PFSK-1 (cell line): ENCODE measurements around the gene ABRACL.

Experiments used
- FOXP2 ChIP-seq: optimal IDR thresholded peaks from 2 replicates; pipeline ENCODE3; 2011; ENCODE audit warnings: borderline replicate concordance, control low read depth, inconsistent platforms; ENCODE audit not compliant: insufficient read depth; ENCODE audit errors: extremely low read length, extremely low read depth
- POLR2AphosphoS5 ChIP-seq: IDR thresholded peaks from 2 replicates; pipeline ENCODE4 v1.6.1; 2012; ENCODE audit warnings: low read depth, mild to moderate bottlenecking, control low read depth, low read length, moderate library complexity
- SIN3A ChIP-seq: IDR thresholded peaks from 2 replicates; pipeline ENCODE4 v1.6.1; 2012; ENCODE audit warnings: mild to moderate bottlenecking, low read length, moderate library complexity, borderline replicate concordance; ENCODE audit not compliant: insufficient read depth
- TAF1 ChIP-seq: IDR thresholded peaks from 2 replicates; pipeline ENCODE4 v1.6.1; 2012; ENCODE audit warnings: low read length, control low read depth, borderline replicate concordance; ENCODE audit not compliant: insufficient read depth
- TF ChIP-seq, protein P1 (sequence below), 2 experiments: IDR thresholded peaks; 2 replicates each; pipeline versions ENCODE4 v1.6.1 to v1.8.0; 2011 to 2012; ENCODE audit warnings: low read depth in 2 of 2, low read length in 2 of 2, control low read depth in 1 of 2, inconsistent platforms in 1 of 2, mild to moderate bottlenecking in 1 of 2, moderate library complexity in 1 of 2; ENCODE audit not compliant: insufficient read depth in 1 of 2

The ABRACL gene

DNA sequence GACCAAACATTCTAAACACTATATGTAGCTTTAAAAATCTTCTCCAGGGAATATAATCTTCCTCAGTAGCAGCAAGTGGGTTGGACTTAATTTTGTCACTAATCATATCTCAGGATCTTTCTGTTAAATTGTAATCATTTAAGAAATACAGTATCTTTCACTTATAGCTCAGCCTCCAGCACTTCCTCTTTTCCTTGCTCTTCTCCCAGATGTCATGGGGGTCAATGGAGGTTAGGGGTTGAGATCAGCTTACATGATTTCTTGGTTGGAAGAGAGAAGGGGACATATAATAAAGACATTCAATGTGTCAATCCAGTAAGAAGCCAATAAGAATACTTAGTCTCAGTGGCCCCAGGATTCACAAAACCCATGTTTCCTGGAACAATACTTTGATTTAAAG lies 24.8 kb upstream of the ABRACL start:
- no peak for TF ChIP-seq TAF1
- no peak for TF ChIP-seq SIN3A
- no peak for TF ChIP-seq FOXP2
- TF ChIP-seq, protein P1, sequence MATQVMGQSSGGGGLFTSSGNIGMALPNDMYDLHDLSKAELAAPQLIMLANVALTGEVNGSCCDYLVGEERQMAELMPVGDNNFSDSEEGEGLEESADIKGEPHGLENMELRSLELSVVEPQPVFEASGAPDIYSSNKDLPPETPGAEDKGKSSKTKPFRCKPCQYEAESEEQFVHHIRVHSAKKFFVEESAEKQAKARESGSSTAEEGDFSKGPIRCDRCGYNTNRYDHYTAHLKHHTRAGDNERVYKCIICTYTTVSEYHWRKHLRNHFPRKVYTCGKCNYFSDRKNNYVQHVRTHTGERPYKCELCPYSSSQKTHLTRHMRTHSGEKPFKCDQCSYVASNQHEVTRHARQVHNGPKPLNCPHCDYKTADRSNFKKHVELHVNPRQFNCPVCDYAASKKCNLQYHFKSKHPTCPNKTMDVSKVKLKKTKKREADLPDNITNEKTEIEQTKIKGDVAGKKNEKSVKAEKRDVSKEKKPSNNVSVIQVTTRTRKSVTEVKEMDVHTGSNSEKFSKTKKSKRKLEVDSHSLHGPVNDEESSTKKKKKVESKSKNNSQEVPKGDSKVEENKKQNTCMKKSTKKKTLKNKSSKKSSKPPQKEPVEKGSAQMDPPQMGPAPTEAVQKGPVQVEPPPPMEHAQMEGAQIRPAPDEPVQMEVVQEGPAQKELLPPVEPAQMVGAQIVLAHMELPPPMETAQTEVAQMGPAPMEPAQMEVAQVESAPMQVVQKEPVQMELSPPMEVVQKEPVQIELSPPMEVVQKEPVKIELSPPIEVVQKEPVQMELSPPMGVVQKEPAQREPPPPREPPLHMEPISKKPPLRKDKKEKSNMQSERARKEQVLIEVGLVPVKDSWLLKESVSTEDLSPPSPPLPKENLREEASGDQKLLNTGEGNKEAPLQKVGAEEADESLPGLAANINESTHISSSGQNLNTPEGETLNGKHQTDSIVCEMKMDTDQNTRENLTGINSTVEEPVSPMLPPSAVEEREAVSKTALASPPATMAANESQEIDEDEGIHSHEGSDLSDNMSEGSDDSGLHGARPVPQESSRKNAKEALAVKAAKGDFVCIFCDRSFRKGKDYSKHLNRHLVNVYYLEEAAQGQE (IDR thresholded peaks at IDR 0.05; ENCODE audit: insufficient read depth in 1 of 2, low read depth in 2 of 2, low read length in 2 of 2): no peak
- TF ChIP-seq POLR2AphosphoS5: no peak

DNA sequence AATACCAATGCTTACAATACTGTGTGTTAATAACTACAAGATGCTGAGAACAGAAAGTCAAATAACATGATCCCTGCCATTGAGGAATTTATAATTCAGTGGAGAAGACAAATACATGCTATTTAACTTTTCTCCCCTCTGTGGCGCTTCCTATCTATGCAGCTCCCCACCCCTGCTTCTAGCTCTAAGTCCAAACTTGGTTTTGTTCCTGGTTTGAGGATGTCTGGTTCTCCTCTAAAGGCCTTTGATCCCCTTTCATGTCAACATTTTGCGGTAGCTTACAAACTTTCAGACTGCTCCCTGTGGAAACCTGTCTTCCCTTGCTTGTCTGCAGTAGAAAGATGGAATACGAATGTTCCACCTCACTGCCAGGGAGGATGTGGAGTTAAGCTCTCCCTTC lies 22.1 kb upstream of the ABRACL start:
- TF ChIP-seq SIN3A (no peak), POLR2AphosphoS5 (no peak), TAF1 (no peak)
- TF ChIP-seq, protein P1 (IDR thresholded peaks at IDR 0.05; ENCODE audit: insufficient read depth in 1 of 2, low read depth in 2 of 2, low read length in 2 of 2): no peak

DNA sequence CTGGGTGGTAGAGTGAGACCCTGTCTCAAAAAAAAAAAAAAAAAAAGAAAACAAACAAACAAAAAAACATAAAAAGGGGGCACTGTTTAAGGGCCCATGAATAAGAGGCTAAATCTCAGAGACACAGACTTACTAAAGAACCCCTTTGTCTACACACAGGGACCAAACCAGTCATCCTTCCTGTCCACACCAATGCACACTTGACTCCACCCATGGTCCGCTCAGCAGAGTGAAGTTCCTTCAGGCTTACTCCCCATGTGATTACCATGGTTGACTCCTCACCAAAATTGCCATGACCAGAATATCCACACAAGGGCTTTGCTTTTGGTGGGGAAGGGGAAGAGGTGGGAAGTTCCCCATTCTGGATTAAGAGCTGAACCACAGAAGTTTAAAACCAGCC lies 21.1 kb upstream of the ABRACL start:
- TF ChIP-seq, protein P1 (IDR thresholded peaks at IDR 0.05; ENCODE audit: insufficient read depth in 1 of 2, low read depth in 2 of 2, low read length in 2 of 2): no peak
- no peak for TF ChIP-seq TAF1
- TF ChIP-seq FOXP2: no peak
- no peak for TF ChIP-seq SIN3A
- TF ChIP-seq POLR2AphosphoS5: no peak

DNA sequence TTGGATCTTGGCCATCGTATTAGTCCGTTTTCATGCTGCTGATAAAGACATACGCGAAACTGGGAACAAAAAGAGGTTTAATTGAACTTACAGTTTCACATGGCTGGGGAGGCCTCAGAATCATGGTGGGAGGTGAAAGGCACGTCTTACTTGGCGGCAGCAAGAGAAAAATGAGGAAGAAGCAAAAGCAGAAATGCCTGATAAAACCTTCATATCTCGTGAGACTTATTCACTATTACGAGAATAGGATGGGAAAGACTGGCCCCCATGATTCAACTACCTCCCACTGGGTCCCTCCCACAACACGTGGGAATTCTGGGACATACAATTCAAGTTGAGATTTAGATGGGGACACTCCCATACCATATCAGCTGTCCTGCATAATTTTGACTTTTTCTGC lies 20.4 kb upstream of the ABRACL start:
- TF ChIP-seq, protein P1 (IDR thresholded peaks at IDR 0.05; ENCODE audit: insufficient read depth in 1 of 2, low read depth in 2 of 2, low read length in 2 of 2): no peak
- TF ChIP-seq SIN3A: no peak
- TF ChIP-seq TAF1: no peak
- no peak for TF ChIP-seq FOXP2
- no peak for TF ChIP-seq POLR2AphosphoS5

DNA sequence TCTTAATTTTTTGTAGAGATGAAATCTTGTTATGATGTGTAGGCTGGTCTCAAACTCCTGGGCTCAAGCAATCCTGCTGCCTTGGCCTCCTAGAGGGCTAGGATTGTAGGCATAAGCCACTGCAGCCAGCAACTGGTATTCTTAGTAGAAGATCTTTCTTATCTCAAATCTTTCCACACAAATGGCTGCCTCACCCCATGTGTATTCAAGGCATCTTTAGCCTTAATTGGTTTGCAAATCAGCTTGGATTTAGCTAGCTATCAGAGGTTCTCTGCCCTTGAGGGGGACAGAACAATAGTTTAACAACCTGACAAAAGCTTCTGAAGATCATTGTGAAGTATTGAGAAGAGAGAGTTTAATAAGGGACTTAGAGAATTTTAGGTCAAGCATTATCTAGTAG lies 17.9 kb upstream of the ABRACL start:
- TF ChIP-seq TAF1 (no peak), SIN3A (no peak), FOXP2 (no peak), POLR2AphosphoS5 (no peak)
- TF ChIP-seq, protein P1 (IDR thresholded peaks at IDR 0.05; ENCODE audit: insufficient read depth in 1 of 2, low read depth in 2 of 2, low read length in 2 of 2): no peak
